HuH-7.5 (cell line): ENCODE data around the gene ADAMTS19.

ENCODE experiments used
- DNase-seq: peaks from one replicate; pipeline ENCODE4 v3.0.0; 2011; ENCODE audit warnings: low spot score

The ADAMTS19 gene

DNA sequence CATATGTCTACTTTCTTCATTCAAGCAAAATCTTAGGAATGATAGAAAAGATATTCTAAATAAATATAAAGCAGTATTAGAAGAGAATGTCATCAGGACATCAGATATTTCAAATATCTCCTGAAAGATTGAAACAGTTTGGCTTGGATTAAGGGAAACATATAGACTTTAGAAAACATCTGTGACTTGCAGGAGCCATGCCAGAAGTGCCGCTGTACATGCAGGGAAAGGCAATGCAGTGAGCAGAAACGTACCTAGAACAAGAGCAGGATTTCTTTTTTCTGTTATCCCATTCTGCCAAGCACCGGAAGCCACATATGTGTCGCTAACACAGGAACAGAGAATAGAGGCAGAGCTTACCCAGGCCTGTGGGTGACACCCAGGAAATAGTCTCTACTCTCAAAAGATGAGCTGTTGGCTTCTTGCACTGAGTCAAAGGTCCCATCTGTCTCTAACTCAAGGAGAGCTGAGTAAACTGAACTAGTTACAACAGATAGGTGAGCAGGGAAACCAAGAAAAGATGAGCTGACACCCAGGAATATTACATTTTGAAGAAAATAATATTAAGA lies 5.8 kb downstream of the ADAMTS19 start:
- DNase-seq: no peak

- no peak for DNase-seq
Observed at GRCh38 chr5:129474544-129474943, 14.4 kb downstream of the ADAMTS19 start.

DNA sequence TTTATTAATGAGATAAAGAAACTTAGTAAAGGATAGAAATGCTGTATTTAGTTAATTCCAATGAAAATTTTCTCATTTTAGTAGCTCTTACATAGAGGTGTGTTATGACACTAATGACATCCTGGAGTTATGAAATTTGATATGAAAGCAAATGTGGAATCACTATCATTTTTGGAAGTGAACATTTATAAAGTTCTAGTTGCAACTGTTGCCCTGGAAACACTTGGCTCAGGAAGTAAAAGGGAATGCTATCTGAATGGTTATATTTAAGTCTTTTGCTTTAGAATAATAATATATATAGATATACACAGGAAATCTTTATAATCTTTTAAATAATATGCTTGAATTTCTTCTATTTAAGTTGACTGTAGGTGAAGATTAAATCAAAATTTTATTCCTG lies 16.7 kb downstream of the ADAMTS19 start:
- DNase-seq: no peak

GRCh38 chr5:129477532-129477931 lies 17.4 kb downstream of the ADAMTS19 start:
- no peak for DNase-seq

DNA sequence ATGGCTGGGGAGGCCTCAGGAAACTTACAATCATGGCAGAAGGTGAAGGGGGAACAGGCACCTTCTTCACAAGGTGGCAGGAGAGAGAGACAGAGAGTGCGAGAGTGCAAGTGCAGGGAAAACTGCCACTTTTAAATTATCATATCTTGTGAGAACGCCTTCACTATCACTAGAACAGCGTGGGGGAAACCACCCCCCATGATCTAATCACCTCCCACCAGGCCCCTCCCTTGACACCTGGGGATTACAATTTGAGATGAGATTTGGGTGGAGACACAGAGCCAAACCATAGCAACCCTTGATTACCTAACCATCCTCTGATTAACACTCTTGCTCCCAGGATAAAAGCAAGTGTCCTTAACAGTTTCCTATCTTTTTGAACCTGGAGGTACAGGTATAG lies 21.1 kb downstream of the ADAMTS19 start:
- DNase-seq: no peak

DNA sequence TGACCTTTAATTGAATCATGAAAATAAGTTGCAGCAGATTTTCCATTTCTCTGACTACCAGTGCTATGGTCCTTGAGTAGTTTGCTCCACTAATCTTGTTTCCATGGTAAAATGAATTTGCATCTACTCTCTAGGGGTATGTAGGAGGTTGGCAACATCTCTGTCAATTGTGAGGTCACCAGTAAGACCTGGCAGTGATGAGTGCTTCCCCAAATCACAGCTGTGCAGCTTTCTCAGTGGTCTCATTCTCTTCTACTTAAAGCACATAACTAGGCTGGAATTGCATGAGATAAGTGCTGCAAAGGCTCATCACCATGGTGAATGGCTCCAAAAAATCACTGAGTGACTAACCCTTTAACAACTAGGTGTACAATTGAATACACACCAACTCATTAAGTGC lies 36.3 kb downstream of the ADAMTS19 start:
- no peak for DNase-seq

- no peak for DNase-seq
Observed at GRCh38 chr5:129496864-129497595, 36.9 kb downstream of the ADAMTS19 start.

- DNase-seq: no peak
Observed at GRCh38 chr5:129499208-129499852, 39.2 kb downstream of the ADAMTS19 start.

DNA sequence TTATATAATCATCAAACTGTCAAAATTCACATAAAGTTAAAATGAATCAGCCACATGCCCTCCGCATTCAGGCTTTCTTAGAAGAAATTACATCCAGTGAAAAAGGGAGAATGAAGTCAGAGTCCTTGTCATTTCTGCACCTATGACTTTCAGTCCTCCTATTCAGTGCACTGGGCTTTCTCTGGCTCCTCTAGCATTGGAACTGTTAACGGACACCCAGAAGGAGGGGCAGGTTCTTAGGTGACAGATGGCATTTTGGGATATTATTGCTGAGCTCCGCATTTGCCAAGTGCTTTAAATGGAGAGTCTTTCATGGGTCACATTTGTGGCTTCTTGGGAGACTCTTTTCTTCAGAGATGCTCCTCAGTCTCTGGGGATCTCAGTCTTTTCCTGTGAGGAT lies 40.0 kb downstream of the ADAMTS19 start:
- DNase-seq: no peak

GRCh38 chr5:129506086-129506485 lies 46.0 kb downstream of the ADAMTS19 start:
- no peak for DNase-seq

DNA sequence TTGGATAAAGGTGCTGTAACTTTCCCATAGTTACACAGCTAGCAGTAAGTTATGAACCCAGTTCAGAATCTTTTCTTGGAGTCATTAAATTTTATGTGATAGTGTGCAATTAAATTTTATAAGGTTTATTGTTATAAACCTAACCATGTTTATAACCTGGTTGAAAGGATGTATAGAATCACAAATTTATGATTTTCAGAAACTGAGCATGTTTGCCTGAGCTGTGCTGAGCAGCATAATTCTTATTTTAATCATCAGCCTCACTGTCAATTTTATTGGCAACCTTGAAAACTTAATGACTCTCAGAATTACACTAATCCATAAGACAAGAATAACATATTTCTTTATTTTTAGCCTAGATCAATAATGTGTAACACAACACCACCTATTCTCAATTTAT lies 46.9 kb downstream of the ADAMTS19 start:
- DNase-seq: no peak

DNA sequence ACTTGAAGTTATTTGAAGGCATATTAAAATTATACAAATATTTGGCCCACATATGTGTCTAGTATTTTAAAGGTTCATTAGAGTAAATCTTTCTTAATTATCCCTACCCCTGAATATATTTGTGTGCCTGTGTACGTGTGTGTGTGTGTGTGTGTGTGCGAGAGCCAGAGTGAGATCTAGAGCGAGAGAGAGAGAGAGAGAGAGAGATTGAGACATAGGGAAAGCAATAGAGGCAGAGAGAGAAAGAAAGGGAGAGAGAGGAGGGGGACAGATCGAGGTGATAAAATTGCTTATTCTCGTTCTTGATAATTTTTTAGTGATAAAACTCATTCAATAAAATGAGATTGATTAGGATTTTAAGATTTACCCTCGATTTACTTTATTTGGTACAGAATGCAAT lies 47.4 kb downstream of the ADAMTS19 start:
- no peak for DNase-seq

GRCh38 chr5:129508606-129509005 lies 48.5 kb downstream of the ADAMTS19 start:
- DNase-seq: no peak

- no peak for DNase-seq
Observed at GRCh38 chr5:129509363-129509975, 49.4 kb downstream of the ADAMTS19 start.

- no peak for DNase-seq
Observed at GRCh38 chr5:129511291-129511690, 51.2 kb downstream of the ADAMTS19 start.

DNA sequence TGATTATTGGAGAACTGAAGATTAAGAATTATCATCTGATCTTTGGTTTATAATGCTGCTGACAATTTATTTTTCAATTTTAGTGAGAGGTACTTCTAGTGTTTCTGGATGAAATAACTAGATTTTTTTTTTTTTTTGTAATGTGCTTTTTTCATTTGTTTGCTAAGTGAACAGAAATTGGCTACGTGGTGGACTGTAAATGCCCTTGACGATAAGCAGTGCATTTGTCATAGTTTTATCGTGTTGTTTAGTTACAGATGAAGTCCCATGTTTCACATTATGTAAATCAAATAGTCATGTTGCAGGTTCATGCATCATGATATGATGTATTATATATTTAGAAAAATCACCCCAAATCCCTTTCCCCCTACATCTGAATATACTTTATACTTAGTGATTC lies 81.0 kb downstream of the ADAMTS19 start:
- DNase-seq: no peak

DNA sequence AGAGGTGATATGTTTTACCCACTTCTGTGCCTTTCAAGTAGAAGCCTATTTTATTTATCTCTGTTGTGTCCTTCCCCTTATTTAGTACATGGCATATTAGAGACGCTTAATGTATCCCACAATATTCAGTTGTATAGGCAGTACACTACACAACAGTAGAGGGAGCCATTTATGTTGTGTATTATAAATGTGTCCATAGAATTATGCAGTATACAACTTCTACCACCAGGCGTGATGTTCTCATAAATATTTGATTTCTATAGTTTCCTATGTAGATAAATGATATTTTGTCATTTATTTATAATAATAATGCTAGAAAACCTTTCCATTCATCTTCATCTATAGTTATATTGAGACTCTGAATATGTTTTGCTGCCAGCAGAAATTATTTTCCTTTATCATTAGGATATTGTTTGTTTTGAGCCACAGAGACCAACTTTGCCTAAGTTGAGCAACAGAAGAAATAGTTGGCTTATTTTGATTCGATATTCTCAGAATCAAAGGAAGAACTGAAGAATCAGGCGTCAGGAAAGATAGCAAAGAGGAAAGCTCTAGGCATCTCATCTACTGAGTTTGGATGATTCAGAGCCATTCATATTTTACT lies 81.7 kb downstream of the ADAMTS19 start:
- DNase-seq: peak; percentile 4

- no peak for DNase-seq
Observed at GRCh38 chr5:129547137-129547536, 87.0 kb downstream of the ADAMTS19 start.

DNA sequence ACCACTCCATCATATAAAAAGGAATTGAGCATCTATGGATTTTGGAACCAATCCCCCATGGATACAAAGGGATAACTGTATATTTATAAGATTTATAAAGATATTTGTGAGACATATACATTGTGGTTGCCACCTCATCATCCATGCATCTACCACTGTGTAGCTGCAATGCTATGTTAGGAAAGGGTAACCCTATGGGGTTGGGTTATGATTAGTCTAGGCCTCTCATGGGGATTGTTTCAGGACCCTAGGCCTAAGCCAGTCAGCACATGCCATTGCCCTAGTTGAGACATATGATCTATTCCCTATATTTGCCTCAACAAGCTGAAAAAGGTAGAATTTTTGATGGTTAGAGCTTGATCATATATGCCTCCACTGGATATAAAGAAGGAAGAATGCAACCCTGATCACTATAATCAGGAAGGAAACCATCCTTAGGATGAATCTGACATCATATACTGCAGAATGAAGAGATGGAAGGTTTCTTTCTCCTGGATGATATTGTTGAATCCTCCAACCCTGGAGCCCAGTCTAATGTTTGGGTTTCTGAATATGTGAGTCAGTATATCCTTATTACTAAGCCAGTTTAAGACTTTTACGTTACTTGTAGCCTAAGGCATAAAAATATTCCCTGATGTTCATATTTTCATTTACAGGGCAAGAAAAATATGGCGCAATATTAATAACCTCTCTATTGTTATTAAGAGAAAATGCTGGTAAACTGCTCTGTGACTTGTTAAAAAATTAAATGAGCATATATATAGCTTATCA lies 94.2 kb downstream of the ADAMTS19 start:
- DNase-seq: no peak

- no peak for DNase-seq
Observed at GRCh38 chr5:129563585-129563984, 103.5 kb downstream of the ADAMTS19 start.

DNA sequence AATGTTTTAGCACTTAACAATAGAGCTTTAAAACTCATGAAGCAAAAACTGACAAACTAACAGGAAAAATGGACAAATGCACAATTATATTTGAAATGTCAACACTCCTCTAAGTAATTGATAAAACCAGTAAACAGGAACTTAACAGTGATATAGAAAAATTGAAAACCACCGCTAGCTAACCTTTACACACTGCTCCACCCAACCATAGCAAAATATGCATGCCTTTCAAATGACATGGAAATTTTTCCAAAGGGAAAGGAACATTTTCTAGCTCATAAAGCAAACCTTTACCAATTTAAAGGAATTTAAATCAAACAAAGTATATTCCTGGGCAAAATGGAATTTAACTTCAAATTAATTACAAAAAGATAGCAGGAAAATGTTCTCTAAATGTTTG lies 109.2 kb downstream of the ADAMTS19 start:
- DNase-seq: no peak

- no peak for DNase-seq
Observed at GRCh38 chr5:129572060-129572459, 112.0 kb downstream of the ADAMTS19 start.
